M059J (cell line): ENCODE results near the gene LRRC7. TPM values are rescaled to one million over a fixed set of nuclear protein-coding genes. Genes with fewer than 3 reads are reported as not detected.
A peak's percentile ranks its signal among the peaks of the same experiment; 100 is the strongest.

Experiments used
- DNase-seq: peaks from one replicate; pipeline ENCODE4 v3.0.0-alpha.2; 2012; ENCODE audit warnings: low read depth
- total RNA-seq: library from RNA; depleted of rRNA; stranded (reverse); fragments of >200 nt; shearing (Covaris generic); gene quantifications from 2 replicates; pipeline ENCODE4 v1.2.3, GENCODE V29; 2014; rRNA removed

Gene LRRC7
- 0.37 and 0.49 TPM in 2 replicates for total RNA-seq

GRCh38 chr1:69567652-69568420, at the start of gene LRRC7:
Gene LRRC7 (plus strand): TSS chr1:69567922. CDS start chr1:69568640, 718 bp downstream.
- peak; percentile 14 for DNase-seq

- DNase-seq = no peak
These were observed 48.7 kb upstream of the LRRC7 start for GRCh38 chr1:69519006-69519405.

- no peak for DNase-seq
These were observed 47.4 kb upstream of the LRRC7 start for GRCh38 chr1:69520326-69520725.

- DNase-seq = peak; percentile 89
These were observed 44.7 kb upstream of the LRRC7 start for GRCh38 chr1:69523032-69523431.

GRCh38 chr1:69523461-69523860, 44.3 kb upstream of the LRRC7 start:
- no peak for DNase-seq

GRCh38 chr1:69524015-69524414, 43.7 kb upstream of the LRRC7 start:
- peak; percentile 57 for DNase-seq

- DNase-seq = no peak
These were observed 40.4 kb upstream of the LRRC7 start for GRCh38 chr1:69527273-69527672.

- no peak for DNase-seq
These were observed 39.3 kb upstream of the LRRC7 start for GRCh38 chr1:69528376-69528775.

GRCh38 chr1:69533343-69533742, 34.4 kb upstream of the LRRC7 start:
- no peak for DNase-seq

GRCh38 chr1:69534829-69535228, 32.9 kb upstream of the LRRC7 start:
- no peak for DNase-seq

GRCh38 chr1:69535490-69535889, 32.2 kb upstream of the LRRC7 start:
- no peak for DNase-seq

GRCh38 chr1:69540052-69540451, 27.7 kb upstream of the LRRC7 start:
- DNase-seq = no peak

GRCh38 chr1:69551476-69552324, 16.0 kb upstream of the LRRC7 start:
- peak; percentile 71 for DNase-seq

GRCh38 chr1:69553726-69554125, 14.0 kb upstream of the LRRC7 start:
- no peak for DNase-seq

- peak; percentile 12 for DNase-seq
These were observed 876 bp downstream of the LRRC7 start for GRCh38 chr1:69568421-69569174.

GRCh38 chr1:69569175-69569541, 1.4 kb downstream of the LRRC7 start:
- peak; percentile 14 for DNase-seq

GRCh38 chr1:69569576-69570328, 2.0 kb downstream of the LRRC7 start:
- DNase-seq = peak; percentile 26

GRCh38 chr1:69570356-69570755, 2.6 kb downstream of the LRRC7 start:
- peak; percentile 26 for DNase-seq

GRCh38 chr1:69572921-69573320, 5.2 kb downstream of the LRRC7 start:
- peak; percentile 45 for DNase-seq

GRCh38 chr1:69573911-69574310, 6.2 kb downstream of the LRRC7 start:
- no peak for DNase-seq

- peak; percentile 28 for DNase-seq
These were observed 17.9 kb downstream of the LRRC7 start for GRCh38 chr1:69585666-69586065.
